ENCODE measurements around the gene SMU1.
A peak's percentile ranks its signal among the peaks of the same experiment; 100 is the strongest.

SMU1 gene

GRCh38 chr9:33110686-33111085 is 34.2 kb upstream of the SMU1 start:
- no peak for DNase-seq (ENCODE audit: low read depth)
- no peak overlapping the region for H3K4me3 ChIP-seq (ENCODE audit: low read length)
- no peak for TF ChIP-seq CTCF (IDR thresholded peaks at IDR 0.05; ENCODE audit: insufficient read depth, low read depth, low read length, missing control alignments)

GRCh38 chr9:33109850-33110595 is 33.5 kb upstream of the SMU1 start:
- no peak overlapping the region for H3K4me3 ChIP-seq (ENCODE audit: low read length)
- TF ChIP-seq CTCF (IDR thresholded peaks at IDR 0.05; ENCODE audit: insufficient read depth, low read depth, low read length, missing control alignments), result no peak
- no peak for DNase-seq (ENCODE audit: low read depth)

- H3K4me3 ChIP-seq (ENCODE audit: low read length), result no peak overlapping the region
- no peak for DNase-seq (ENCODE audit: low read depth)
- TF ChIP-seq CTCF (IDR thresholded peaks at IDR 0.05; ENCODE audit: insufficient read depth, low read depth, low read length, missing control alignments), result no peak
Observed at GRCh38 chr9:33109097-33109496, 32.6 kb upstream of the SMU1 start.

GRCh38 chr9:33108472-33108871 is 32.0 kb upstream of the SMU1 start:
- H3K4me3 ChIP-seq (ENCODE audit: low read length), result no peak overlapping the region
- TF ChIP-seq CTCF (IDR thresholded peaks at IDR 0.05; ENCODE audit: insufficient read depth, low read depth, low read length, missing control alignments), result no peak
- no peak for DNase-seq (ENCODE audit: low read depth)

GRCh38 chr9:33107762-33108161 is 31.3 kb upstream of the SMU1 start:
- no peak for TF ChIP-seq CTCF (IDR thresholded peaks at IDR 0.05; ENCODE audit: insufficient read depth, low read depth, low read length, missing control alignments)
- no peak overlapping the region for H3K4me3 ChIP-seq (ENCODE audit: low read length)
- DNase-seq (ENCODE audit: low read depth), result no peak

GRCh38 chr9:33106827-33107621 is 30.6 kb upstream of the SMU1 start:
- DNase-seq (ENCODE audit: low read depth), result peak; percentile 73
- H3K4me3 ChIP-seq (ENCODE audit: low read length), result no peak overlapping the region
- no peak for TF ChIP-seq CTCF (IDR thresholded peaks at IDR 0.05; ENCODE audit: insufficient read depth, low read depth, low read length, missing control alignments)
